OCI-LY7 (cell line): ENCODE data around the gene HECW1. TPM values are rescaled to one million over a fixed set of nuclear protein-coding genes. Genes with fewer than 3 reads are reported as not detected.
A peak's percentile ranks its signal among the peaks of the same experiment; 100 is the strongest.

Experiments used
- BruUV-seq: library from RNA; stranded (reverse); fragments of 400-500 nt; replicated peaks from 2 replicates; lab custom pipeline; 2021; lab: Mats Ljungman, UMichigan
- CTCF ChIA-PET: fragments of 300-600 bp; sonication (Branson Sonifier 250); formaldehyde crosslinking; loops from one replicate; lab custom pipeline; 2022; ENCODE audit warnings: antibody characterized with exemption; ENCODE audit not compliant: unreplicated experiment; lab: Charles Lee
- POLR2A ChIA-PET: fragments of 300-600 bp; sonication (Branson Sonifier 250); formaldehyde crosslinking; loops from one replicate; lab custom pipeline; 2022; ENCODE audit warnings: antibody characterized with exemption; lab: Charles Lee
- DNase-seq: peaks from one replicate; pipeline ENCODE4 v3.0.0-alpha.2; 2015; ENCODE audit warnings: low spot score
- H2AFZ ChIP-seq: fragments of 200-600 bp; sonication (generic), shearing (Covaris generic); 2 replicates; pipeline ENCODE4 v1.6.1; 2014; ENCODE audit warnings: mild to moderate bottlenecking, antibody characterized with exemption, low read length, moderate library complexity
- H3K27ac ChIP-seq: fragments of 200-600 bp; sonication (generic); 2 replicates; pipeline ENCODE4 v1.5.1; 2014; ENCODE audit warnings: mixed run types, low read depth, mild to moderate bottlenecking, moderate library complexity, low read length, inconsistent platforms; ENCODE audit not compliant: poor library complexity, severe bottlenecking
- H3K36me3 ChIP-seq: fragments of 200-600 bp; sonication (generic); 2 replicates; pipeline ENCODE4 v1.6.1; 2014; ENCODE audit warnings: mild to moderate bottlenecking, antibody characterized with exemption, low read length, moderate library complexity, mixed read lengths; ENCODE audit not compliant: insufficient read depth
- H3K4me1 ChIP-seq: fragments of 200-600 bp; sonication (generic); 2 replicates; pipeline ENCODE4 v1.5.1; 2014; ENCODE audit warnings: mild to moderate bottlenecking, low read length; ENCODE audit not compliant: insufficient read depth, poor library complexity, severe bottlenecking
- H3K4me2 ChIP-seq: fragments of 200-600 bp; sonication (generic); 2 replicates; pipeline ENCODE4 v1.6.1; 2014; ENCODE audit warnings: mild to moderate bottlenecking, low read length
- H3K4me3 ChIP-seq: fragments of 200-600 bp; sonication (generic); 2 replicates; pipeline ENCODE4 v1.5.1; 2014; ENCODE audit warnings: mild to moderate bottlenecking, low read depth, low read length; ENCODE audit not compliant: poor library complexity, severe bottlenecking
- H3K79me2 ChIP-seq: fragments of 200-600 bp; sonication (generic); 2 replicates; pipeline ENCODE4 v1.6.1; 2016; ENCODE audit warnings: low read depth, mild to moderate bottlenecking, low read length, moderate library complexity, mixed read lengths; ENCODE audit not compliant: insufficient read depth
- H3K9me2 ChIP-seq: fragments of 200-600 bp; sonication (generic); 2 replicates; pipeline ENCODE4 v1.6.1; 2016; ENCODE audit warnings: mild to moderate bottlenecking, low read length, mixed read lengths; ENCODE audit not compliant: insufficient read depth
- H3K9me3 ChIP-seq: fragments of 200-600 bp; sonication (generic); 2 replicates; pipeline ENCODE4 v1.6.1; 2014; ENCODE audit warnings: mild to moderate bottlenecking, mixed run types, low read length, mixed read lengths
- H4K20me1 ChIP-seq: fragments of 200-600 bp; sonication (generic); 2 replicates; pipeline ENCODE4 v1.6.1; 2014; ENCODE audit warnings: mild to moderate bottlenecking, antibody characterized with exemption, low read length, moderate library complexity, mixed read lengths; ENCODE audit not compliant: insufficient read depth
- EZH2phosphoT487 ChIP-seq: fragments of 200-600 bp; sonication (generic); IDR thresholded peaks from 2 replicates; pipeline ENCODE4 v1.6.1; 2018; ENCODE audit warnings: low read depth, borderline replicate concordance, mild to moderate bottlenecking, mixed run types, antibody characterized with exemption, low read length, moderate library complexity, mixed read lengths
- intact Hi-C: fragments of 100-400 bp; cut with micrococcal nuclease; formaldehyde crosslinking; loops from one replicate; pipeline ENCODE4 v1.10.0; 2022; ENCODE audit not compliant: unreplicated experiment
- total RNA-seq, 2 experiments: library from RNA; depleted of rRNA in 1 of 2; stranded (reverse); fragments of >200 nt in 1 of 2; shearing (Covaris generic) in 1 of 2; gene quantifications; 2 replicates each; pipeline ENCODE4 v1.2.3, GENCODE V29; 2014 to 2022
- TF ChIP-seq, protein P1 (sequence below): fragments of 200-600 bp; sonication (generic); conservative IDR thresholded peaks from 2 replicates; pipeline ENCODE4 v1.5.1; 2014; ENCODE audit warnings: mild to moderate bottlenecking, antibody characterized with exemption, low read length, moderate library complexity, mixed read lengths

The HECW1 gene
- total RNA-seq, 2 experiments from 2014 or later: 2.0 TPM

GRCh38 chr7:43433639-43434038 lies 321.2 kb downstream of the HECW1 start:
- BruUV-seq: no TSS peak
- no peak for DNase-seq
- no peaks in the 10 kb centered on the region for H4K20me1 ChIP-seq
- POLR2A ChIA-PET: interaction anchor here (0.6 kb wide), 1 partner anchor 1766 kb away, joined by 3 read pairs; no protein-coding TSS in a partner anchor
- no peak for TF ChIP-seq EZH2phosphoT487
- TF ChIP-seq, protein P1, sequence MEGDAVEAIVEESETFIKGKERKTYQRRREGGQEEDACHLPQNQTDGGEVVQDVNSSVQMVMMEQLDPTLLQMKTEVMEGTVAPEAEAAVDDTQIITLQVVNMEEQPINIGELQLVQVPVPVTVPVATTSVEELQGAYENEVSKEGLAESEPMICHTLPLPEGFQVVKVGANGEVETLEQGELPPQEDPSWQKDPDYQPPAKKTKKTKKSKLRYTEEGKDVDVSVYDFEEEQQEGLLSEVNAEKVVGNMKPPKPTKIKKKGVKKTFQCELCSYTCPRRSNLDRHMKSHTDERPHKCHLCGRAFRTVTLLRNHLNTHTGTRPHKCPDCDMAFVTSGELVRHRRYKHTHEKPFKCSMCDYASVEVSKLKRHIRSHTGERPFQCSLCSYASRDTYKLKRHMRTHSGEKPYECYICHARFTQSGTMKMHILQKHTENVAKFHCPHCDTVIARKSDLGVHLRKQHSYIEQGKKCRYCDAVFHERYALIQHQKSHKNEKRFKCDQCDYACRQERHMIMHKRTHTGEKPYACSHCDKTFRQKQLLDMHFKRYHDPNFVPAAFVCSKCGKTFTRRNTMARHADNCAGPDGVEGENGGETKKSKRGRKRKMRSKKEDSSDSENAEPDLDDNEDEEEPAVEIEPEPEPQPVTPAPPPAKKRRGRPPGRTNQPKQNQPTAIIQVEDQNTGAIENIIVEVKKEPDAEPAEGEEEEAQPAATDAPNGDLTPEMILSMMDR: no peak
- H3K4me1 ChIP-seq: no peaks in the 10 kb centered on the region
- intact Hi-C loops: no loop called here
- no peak overlapping the region for H3K27ac ChIP-seq
- H3K9me3 ChIP-seq: no peaks in the 10 kb centered on the region
- no peaks in the 10 kb centered on the region for H3K9me2 ChIP-seq
- no peaks in the 10 kb centered on the region for H3K36me3 ChIP-seq
- CTCF ChIA-PET: interaction anchor here (0.6 kb wide), 1 partner anchor 149 kb away, joined by 3 read pairs; the partner anchor contains the start of gene STK17A
- no peak overlapping the region for H3K4me3 ChIP-seq
- H3K4me2 ChIP-seq: no peak overlapping the region
- no peaks in the 10 kb centered on the region for H3K79me2 ChIP-seq
- H2AFZ ChIP-seq: no peak overlapping the region

GRCh38 chr7:43437001-43437400 lies 324.6 kb downstream of the HECW1 start:
- no peak overlapping the region for H3K4me3 ChIP-seq
- no peak overlapping the region for H3K4me2 ChIP-seq
- no peak overlapping the region for H3K27ac ChIP-seq
- ChIA-PET POLR2A (no interaction called here), CTCF (no interaction called here)
- H3K79me2 ChIP-seq: no peaks in the 10 kb centered on the region
- TF ChIP-seq, protein P1: no peak
- TF ChIP-seq EZH2phosphoT487: no peak
- BruUV-seq: no TSS peak
- H3K4me1 ChIP-seq: no peaks in the 10 kb centered on the region
- no peaks in the 10 kb centered on the region for H3K9me2 ChIP-seq
- no peaks in the 10 kb centered on the region for H3K9me3 ChIP-seq
- H3K36me3 ChIP-seq: no peaks in the 10 kb centered on the region
- no peak overlapping the region for H2AFZ ChIP-seq
- H4K20me1 ChIP-seq: no peaks in the 10 kb centered on the region
- DNase-seq: no peak
- intact Hi-C loops: no loop called here

- Histone ChIP-seq H3K9me3 (no peaks in the 10 kb centered on the region), H4K20me1 (no peaks in the 10 kb centered on the region), H3K27ac (no peak overlapping the region), H3K4me2 (no peak overlapping the region), H3K4me3 (no peak overlapping the region), H3K4me1 (no peaks in the 10 kb centered on the region), H3K9me2 (no peaks in the 10 kb centered on the region), H3K79me2 (no peaks in the 10 kb centered on the region), H2AFZ (0 out of 2 replicates have a peak overlapping the region, but pooled peaks have one; percentile 37), H3K36me3 (no peaks in the 10 kb centered on the region)
- CTCF ChIA-PET: interaction anchor here (0.6 to 1.5 kb wide), 2 partner anchors 123 to 497 kb away, joined by 3 to 5 read pairs; no protein-coding TSS in a partner anchor
- no TSS peak for BruUV-seq
- no peak for DNase-seq
- POLR2A ChIA-PET: interaction anchor here (0.7 kb wide), 1 partner anchor 277 kb away, joined by 3 read pairs; no protein-coding TSS in a partner anchor
- intact Hi-C loops: loop anchor here (2.0 kb wide), 1 partner anchor 498 kb away; no protein-coding TSS in a partner anchor
- TF ChIP-seq, protein P1: no peak
- no peak for TF ChIP-seq EZH2phosphoT487
These were observed 326.5 kb downstream of the HECW1 start for GRCh38 chr7:43438897-43439479.
